Activated T-cell treated with anti-CD3 and anti-CD28 coated beads, Interleukin-2, amount 50 U/mL, for 1 hour (primary cell): ENCODE data around the gene IL5.
"Not testable (repeated sequence)": the region's sequence is repeated elsewhere in the genome, so short reads cannot be mapped to it uniquely, and the experiment has no call there.

ENCODE experiments used
- DNase-seq: peaks from one replicate; pipeline ENCODE4 v3.0.0-alpha.2; 2020

Gene IL5

GRCh38 chr5:132528866-132529634 lies 14.3 kb downstream of the IL5 start:
- no peak for DNase-seq

- no peak for DNase-seq
These were observed 15.3 kb downstream of the IL5 start for GRCh38 chr5:132528021-132528420.

- DNase-seq: no peak
These were observed 16.3 kb downstream of the IL5 start for GRCh38 chr5:132526974-132527564.

DNA sequence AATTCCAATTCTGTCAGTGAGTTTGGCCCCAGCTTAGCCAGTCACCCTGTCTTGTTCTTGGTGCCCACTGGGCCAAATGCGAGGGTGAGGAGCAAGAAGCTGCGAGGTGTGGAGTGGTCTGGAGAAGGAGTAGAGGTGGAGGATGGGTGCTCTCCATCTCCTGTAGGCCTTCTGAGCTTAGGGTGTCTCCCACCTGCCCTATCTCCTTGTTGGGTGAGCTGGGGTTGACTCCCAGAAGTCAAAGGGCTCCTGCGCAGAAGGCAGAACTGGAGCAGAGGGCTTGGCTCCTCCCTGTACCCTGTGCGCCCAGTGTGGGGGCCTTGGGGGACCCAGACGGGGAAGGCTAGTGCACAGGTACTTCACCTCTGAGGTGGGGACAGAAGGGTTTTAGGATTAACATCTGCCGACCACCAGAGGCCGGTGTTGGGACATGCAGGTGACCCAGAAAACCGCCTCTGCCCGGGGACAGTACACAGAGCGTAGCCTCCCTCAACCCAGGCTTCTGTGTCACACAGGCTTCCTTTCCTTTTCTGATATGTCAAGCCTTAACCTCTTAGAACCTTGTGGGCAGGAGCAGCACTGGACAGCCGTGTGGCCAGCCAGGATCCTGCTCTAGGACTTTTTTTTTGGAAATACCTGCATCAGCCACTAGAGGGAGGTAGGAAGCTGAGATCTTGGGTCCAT lies 16.9 kb downstream of the IL5 start:
- peak; percentile 48 for DNase-seq

DNA sequence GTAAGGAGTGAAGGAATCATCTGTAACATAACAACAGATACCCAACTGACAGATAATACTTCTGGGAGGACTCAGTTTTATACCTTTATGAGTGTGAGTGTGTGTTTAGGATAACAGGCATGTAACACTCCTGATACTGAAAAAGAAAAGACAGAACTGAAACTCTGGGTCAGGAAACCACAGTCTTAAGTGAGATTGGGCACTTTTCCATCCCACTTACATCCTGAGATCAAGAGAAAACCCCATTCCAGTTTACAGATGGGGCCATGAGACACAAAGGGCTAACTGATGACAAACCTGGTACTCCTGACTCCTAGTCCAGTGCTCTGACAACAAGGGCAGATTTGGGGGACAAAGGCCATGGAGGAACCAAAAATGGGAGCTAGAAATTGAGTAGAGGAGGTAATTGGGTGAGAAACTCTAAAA lies 18.0 kb downstream of the IL5 start:
- DNase-seq: no peak

- not testable (repeated sequence) for DNase-seq
These were observed 18.4 kb downstream of the IL5 start for GRCh38 chr5:132524877-132525276.

DNA sequence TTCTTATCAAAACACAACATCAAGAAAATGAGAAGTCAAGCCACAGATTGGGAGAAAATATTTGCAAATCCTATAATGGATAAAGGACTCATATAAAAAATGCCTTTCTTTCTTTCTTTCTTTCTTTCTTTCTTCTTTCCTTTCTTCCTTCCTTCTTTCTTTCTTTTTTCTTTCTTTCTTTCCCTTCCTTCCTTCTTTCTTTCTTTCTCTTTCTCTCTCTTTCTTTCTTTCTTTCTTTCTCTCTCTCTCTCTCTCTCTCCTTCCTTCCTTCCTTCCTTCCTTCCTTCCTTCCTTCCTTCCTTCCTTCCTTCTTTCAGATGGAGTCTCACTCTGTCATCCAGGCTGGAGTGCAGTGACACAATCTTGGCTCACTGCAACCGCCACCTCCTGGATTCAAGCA lies 21.3 kb downstream of the IL5 start:
- DNase-seq: not testable (repeated sequence)

DNA sequence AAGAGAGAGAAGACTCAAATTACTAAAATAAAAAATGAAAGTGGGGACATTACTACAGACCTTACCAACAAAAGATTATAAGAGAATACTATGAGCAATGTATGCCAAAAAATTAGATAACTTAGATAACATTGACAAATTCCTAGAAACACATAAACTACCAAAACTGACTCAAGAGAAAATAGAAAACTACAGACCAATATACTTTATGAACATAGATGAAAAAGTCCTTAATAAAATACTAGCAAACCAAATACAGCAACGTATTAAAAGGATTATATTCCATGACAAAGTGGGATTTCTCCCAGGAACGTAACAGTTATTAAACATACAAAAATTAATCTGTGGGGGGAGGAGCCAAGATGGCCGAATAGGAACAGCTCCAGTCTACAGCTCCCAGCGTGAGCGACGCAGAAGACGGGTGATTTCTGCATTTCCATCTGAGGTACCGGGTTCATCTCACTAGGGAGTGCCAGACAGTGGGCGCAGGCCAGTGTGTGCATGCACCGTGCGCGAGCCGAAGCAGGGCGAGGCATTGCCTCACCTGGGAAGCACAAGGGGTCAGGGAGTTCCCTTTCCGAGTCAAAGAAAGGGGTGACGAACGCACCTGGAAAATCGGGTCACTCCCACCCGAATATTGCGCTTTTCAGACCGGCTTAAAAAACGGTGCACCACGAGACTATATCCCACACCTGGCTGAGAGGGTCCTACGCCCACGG lies 29.5 kb downstream of the IL5 start:
- DNase-seq: not testable (repeated sequence)

- no peak for DNase-seq
These were observed 33.2 kb downstream of the IL5 start for GRCh38 chr5:132510076-132510475.

GRCh38 chr5:132506094-132506692 lies 37.1 kb downstream of the IL5 start:
- DNase-seq: no peak

DNA sequence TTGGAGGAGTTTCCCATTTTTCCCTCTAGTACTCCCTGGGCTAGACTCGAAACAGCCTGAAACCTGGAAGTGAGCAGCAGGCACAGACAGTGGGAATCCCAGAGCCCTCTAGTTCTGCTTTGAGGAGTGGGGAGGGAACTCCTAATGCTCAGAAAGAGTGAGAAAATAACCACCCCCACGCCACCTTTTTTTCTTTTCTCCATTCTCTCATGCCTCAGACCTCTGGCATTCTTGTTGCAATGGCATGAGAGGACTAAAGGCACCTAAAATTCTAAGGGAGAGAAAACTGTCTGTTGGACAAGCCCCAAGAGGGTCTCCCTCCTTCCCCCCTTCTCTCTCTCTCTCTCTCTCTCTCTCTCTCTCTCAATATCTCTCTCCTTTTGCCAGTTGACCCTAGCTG lies 37.7 kb downstream of the IL5 start:
- no peak for DNase-seq

DNA sequence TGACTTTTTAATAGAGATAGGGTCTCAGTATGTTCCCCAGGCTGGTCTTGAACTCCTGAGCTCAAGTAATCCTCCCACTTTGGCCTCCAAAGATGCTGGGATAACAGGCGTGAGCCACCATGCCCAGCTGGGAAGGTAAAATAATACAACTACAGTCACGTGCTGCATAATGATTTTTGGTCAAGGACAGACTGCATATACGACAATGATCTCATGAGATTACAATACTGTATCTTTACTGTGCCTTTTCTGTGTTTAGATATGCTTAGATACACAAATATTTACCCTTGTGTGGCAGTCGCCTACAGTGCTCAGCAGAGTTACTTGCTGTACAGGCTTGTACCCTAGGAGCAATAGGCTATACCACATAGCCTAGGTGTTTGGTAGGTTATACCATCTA lies 38.6 kb downstream of the IL5 start:
- DNase-seq: no peak

- DNase-seq: no peak
These were observed 40.1 kb downstream of the IL5 start for GRCh38 chr5:132503244-132503643.

DNA sequence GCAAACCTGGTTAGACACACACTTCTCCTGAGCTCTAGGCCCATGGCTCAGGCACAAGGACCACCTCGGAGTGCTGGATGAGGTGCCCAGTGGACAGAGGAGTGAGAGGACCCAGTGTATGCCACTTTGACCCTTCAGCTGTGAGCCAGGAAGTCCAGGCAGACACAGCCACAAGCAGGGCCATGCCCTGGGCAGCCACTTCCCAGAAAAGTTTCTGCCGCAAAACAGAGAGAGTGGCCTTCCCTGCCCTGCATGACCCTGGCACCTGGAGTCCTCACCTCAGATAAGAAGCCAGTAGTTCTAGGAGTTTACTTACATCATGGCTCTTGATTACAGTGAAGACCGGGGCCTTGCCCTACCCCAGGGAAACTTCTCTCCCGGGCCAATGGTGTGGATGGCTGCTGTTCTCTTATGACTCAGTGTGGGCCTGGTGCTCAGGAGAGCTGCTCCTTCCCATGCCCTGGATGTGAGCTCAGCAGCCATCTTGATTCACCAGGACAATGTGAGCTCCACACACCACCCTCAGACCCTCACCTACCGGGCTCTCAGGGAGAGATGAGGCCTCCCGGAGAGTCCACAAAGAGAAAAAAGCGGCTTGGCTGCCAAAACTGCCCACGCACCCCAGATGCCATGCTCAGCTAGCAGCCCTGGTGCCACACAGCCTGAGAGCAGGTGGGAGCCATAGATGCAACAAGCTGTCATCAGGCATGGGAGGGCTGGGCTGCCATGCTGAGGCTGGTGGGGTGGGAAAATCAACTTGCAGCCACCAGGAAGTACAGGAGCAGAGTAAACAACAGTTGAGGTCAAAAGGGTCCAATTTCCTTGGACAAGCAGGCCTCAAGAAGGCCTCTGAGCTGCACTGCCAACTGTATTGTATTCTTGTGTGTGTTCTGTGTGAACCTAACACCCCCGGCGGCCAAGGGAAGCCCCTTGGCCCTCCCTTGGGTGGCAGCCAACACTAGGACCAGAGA lies 41.1 kb downstream of the IL5 start:
- no peak for DNase-seq

- no peak for DNase-seq
These were observed 41.7 kb downstream of the IL5 start for GRCh38 chr5:132501629-132501956.

DNA sequence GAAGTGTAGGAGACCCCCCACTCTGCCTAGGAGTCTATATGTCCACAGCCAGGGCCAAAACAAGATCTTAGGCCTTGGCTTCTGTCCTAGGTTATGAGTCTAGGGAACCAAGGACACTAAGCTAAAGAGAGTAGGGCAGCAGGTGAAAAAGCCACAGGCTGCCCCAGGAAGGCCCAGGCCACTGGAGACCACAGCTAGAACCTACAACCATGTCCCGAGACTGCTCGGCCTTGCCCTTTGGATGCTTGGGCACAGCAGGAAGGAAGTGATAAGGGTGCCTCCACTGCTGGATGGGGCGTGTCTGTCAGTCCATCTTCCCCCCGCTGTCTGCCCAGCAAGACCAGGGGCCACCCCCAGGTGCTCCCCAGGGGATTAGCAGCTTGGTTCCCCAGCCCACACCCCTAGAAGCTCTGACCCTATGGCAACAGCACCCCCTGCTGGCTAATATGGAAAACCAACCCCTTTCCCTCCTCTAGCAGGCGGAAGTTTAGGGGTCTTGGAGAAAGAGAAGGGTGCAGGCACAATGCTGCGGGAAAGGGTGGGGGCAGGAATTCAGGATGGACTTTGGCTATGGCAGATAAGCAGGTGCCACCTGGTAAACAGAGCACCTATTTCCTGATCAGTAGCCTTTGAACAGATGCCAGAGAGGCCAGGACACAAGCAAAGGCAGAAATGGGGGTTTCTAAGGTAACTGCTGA lies 42.2 kb downstream of the IL5 start:
- peak; percentile 74 for DNase-seq

DNA sequence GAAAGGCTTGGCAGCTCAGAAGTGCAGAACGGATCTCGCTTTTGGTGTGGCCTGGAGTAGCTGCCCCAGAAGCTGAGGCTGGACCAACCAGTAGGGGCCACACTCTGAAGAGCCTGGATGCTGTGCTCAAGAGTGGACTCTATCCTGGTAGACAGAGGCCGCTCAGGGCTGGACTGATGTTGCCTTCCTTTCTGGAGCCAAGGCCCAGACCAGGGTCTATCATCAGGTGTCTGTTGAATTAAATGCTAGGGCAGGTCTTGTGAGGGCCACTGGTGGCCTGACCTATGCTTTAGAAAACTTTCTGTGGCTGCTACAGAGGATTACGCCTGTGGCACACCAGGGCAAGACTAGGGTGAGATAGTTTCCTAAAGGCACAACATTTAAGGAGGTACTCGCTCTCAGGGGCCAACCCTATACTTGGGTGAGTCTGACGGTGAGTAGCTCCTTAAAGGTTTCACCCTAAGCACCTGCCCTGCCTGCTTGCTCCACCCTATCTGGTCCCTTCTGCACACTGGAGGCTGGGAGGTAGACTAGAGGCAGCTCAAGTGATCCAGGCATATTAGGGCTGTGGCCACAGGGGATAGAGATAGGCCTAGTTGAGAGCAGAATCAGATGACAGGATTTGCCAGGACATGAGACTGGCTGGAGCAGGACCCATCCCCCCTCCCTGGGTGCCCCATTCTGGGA lies 42.9 kb downstream of the IL5 start:
- peak; percentile 24 for DNase-seq

GRCh38 chr5:132499440-132500243 lies 43.7 kb downstream of the IL5 start:
- DNase-seq: no peak

DNA sequence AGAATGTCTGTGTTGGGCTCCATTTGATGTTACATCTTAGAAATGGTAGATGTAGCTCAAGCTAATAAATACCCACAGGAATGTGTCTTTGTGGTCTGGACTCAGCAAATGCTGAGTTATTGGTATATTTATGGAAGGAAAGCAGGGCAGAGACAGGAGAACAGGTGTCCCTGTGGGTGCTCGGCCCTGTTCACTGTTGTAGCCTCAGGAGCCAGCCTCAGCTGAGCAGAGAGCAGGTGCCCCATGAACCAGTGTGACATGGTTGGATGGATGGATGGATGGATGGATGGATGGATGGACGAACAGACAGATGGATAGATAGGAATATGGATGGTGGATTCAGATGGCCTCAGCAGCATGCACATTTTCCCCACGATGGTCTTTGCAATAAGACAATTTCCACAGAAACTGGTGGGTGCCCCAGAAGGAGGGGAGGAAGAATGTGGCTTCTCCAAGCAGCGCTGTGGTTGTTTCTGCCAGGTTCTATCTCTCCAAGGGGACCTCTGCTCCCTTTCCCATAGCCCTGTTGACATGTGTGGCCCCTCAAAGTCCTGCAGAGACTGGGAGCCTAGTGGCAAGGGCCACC lies 44.5 kb downstream of the IL5 start:
- DNase-seq: no peak
